ENCODE data around the gene NLRC5. TPM values are rescaled to one million over a fixed set of nuclear protein-coding genes. Genes with fewer than 3 reads are reported as not detected.
"Not testable (repeated sequence)": the region's sequence is repeated elsewhere in the genome, so short reads cannot be mapped to it uniquely, and the experiment has no call there.

Gene NLRC5
- total RNA-seq, 4 donors from 2014 or later, result 32.4 to 57.9 (median 37.1) TPM

DNA sequence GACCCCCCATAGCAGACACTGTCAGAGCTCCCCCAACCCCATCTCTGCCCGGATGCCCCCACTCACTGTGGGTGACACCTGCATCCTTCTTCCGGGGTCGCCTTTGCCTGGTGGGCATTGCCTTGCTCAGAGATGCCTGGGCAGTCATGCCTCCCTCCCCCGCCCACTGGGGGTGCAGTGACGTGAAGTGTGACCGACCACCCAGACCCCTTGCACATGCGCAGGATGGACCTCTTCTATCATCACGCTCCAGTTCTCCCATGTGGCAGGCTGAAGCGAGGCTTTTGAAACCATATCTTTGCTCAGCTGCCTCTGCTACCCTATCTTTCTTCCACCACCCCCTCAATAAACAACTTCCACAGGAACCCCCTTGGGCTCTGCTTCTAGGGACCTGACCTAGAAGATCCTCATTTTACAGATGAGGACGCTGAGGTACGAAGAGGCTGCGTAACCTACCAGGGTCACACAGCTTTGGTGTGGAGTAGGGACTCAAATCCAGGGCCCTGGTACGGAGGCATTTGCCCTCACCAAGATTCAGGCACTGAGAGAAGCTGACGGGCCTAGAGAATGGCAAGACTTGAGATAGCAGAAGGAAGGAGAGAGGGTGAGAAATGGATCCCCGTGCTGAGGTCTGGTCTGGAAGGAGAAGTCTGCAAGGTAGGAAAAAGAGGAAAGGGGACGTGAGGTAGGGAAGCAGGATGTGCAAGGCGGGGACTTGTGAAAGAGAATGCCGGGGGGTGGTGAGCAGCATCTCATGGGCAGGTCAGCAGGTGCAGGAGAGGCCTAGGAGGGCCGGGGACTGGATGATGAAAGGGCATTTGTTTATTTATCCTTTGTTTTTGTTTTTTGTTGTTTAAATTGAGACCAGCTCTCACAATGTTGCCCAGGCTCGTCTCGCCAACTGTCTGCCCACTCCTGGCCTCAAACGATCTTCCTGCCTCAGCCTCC, 14.4 kb downstream of the NLRC5 start:
- Histone ChIP-seq H3K36me3 (peaks cover 0 to 8% (median 0%) of the 10 kb centered on the region in 3 donors), H3K27ac (peak overlapping the region in 1 of 4 donors; percentile 30), H3K27me3 (no peaks in the 10 kb centered on the region), H3K4me3 (no peak overlapping the region), H3K4me1 (peaks cover 0 to 15% (median 5%) of the 10 kb centered on the region in 4 donors), H3K9me3 (no peaks in the 10 kb centered on the region)
- TF ChIP-seq POLR2A (IDR thresholded peaks at IDR 0.05) (no peak), EP300 (IDR thresholded peaks at IDR 0.05) (no peak)
- TF ChIP-seq, protein P1, sequence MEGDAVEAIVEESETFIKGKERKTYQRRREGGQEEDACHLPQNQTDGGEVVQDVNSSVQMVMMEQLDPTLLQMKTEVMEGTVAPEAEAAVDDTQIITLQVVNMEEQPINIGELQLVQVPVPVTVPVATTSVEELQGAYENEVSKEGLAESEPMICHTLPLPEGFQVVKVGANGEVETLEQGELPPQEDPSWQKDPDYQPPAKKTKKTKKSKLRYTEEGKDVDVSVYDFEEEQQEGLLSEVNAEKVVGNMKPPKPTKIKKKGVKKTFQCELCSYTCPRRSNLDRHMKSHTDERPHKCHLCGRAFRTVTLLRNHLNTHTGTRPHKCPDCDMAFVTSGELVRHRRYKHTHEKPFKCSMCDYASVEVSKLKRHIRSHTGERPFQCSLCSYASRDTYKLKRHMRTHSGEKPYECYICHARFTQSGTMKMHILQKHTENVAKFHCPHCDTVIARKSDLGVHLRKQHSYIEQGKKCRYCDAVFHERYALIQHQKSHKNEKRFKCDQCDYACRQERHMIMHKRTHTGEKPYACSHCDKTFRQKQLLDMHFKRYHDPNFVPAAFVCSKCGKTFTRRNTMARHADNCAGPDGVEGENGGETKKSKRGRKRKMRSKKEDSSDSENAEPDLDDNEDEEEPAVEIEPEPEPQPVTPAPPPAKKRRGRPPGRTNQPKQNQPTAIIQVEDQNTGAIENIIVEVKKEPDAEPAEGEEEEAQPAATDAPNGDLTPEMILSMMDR (IDR thresholded peaks at IDR 0.05), result no peak
- DNase-seq (ENCODE audit: low spot score in 2 of 2), result no peak
- WGBS, 2 donors, result 79 to 83% methylated on average over 22 of the region's 22 CpGs

DNA sequence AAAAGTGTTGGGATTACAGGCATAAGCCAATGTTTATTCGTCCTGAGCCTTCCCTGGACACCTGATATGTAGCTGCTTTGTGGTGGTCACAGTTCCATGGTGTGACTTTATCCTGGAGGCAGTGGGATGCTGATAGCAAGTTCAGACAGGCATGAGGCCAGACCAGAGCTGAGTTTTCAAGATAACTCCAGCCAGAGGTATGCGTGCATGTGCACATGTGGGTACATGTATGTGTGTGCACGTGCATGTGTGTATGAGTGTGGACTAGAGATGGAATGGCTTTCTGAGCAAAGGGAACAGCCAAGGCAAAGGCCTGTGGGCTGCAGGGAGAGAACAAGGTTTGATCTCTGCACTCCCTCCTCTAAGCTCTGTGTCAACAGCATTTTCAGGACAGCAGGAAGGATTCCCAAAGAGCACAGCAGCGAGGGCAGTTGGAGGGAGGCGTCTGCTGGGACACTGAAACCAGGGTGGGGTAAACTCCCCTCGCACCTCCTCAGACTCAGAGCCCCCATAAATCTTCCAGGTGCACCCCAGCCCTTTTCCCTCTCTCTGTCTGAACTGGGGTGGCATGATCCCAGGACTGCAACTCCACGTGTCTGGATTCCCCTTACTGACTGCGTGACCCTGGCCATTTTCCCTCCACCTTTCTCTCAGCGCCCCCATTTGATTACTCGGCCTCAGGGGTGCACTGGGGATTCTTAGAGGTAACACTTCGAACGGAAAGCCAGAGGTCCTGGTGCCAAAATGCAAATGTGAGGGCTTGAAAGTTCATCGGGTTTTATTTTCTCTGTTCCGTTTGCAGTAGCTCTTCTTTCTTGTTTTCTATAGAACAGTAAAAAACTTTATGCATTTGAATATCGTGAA, 15.3 kb downstream of the NLRC5 start:
- H3K36me3 ChIP-seq, result peaks cover 0 to 8% (median 0%) of the 10 kb centered on the region in 3 donors
- 65 to 66% methylated on average over 15 of the region's 15 CpGs for WGBS, 2 donors
- no peak overlapping the region for H3K27ac ChIP-seq
- no peak for TF ChIP-seq EP300 (IDR thresholded peaks at IDR 0.05)
- TF ChIP-seq, protein P1 (IDR thresholded peaks at IDR 0.05), result no peak
- TF ChIP-seq POLR2A (IDR thresholded peaks at IDR 0.05), result no peak
- no peak for DNase-seq (ENCODE audit: low spot score in 2 of 2)
- no peaks in the 10 kb centered on the region for H3K9me3 ChIP-seq
- H3K4me1 ChIP-seq, result peaks cover 0 to 15% (median 3%) of the 10 kb centered on the region in 4 donors
- no peaks in the 10 kb centered on the region for H3K27me3 ChIP-seq
- no peak overlapping the region for H3K4me3 ChIP-seq

DNA sequence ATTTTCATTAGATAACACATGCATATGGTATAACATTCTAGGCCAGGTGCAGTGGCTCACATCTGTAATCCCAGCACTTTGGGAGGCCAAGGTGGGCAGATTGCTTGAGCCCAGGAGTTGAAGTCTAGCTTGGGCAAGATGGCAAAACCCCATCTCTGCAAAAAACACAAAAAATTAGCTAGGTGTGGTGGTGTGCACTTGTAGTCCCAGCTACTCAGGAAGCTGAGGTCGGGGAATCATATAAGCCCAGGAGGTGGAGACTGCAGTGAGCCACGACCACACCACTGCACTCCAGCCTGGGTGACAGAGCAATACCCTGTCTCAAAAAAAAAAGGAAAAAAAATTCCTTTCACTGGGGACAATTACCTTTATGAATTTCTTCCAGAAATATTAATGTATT, 16.2 kb downstream of the NLRC5 start:
- H3K4me3 ChIP-seq; H3K27ac ChIP-seq; H3K4me1 ChIP-seq; H3K9me3 ChIP-seq; H3K27me3 ChIP-seq; DNase-seq (ENCODE audit: low spot score in 2 of 2); H3K36me3 ChIP-seq: not testable (repeated sequence)
- 64 to 84% methylated on average over 2 of the region's 2 CpGs for WGBS, 2 donors

- Histone ChIP-seq H3K9me3 (no peaks in the 10 kb centered on the region), H3K4me1 (no peaks in the 10 kb centered on the region), H3K36me3 (peaks cover 0 to 8% (median 0%) of the 10 kb centered on the region in 3 donors), H3K27me3 (no peaks in the 10 kb centered on the region), H3K27ac (no peak overlapping the region), H3K4me3 (no peak overlapping the region)
- TF ChIP-seq EP300 (IDR thresholded peaks at IDR 0.05), result no peak
- TF ChIP-seq, protein P1 (IDR thresholded peaks at IDR 0.05), result no peak
- TF ChIP-seq POLR2A (IDR thresholded peaks at IDR 0.05), result no peak
- WGBS, 2 donors, result 82 to 83% methylated on average over 5 of the region's 5 CpGs
- DNase-seq (ENCODE audit: low spot score in 2 of 2), result no peak
Measured at GRCh38 chr16:57007050-57007449, 17.7 kb downstream of the NLRC5 start.

GRCh38 chr16:57007530-57007929, 18.2 kb downstream of the NLRC5 start:
- no peaks in the 10 kb centered on the region for H3K27me3 ChIP-seq
- H3K36me3 ChIP-seq, result peaks cover 0 to 8% (median 0%) of the 10 kb centered on the region in 3 donors
- no peaks in the 10 kb centered on the region for H3K4me1 ChIP-seq
- no peak overlapping the region for H3K4me3 ChIP-seq
- no peak for DNase-seq (ENCODE audit: low spot score in 2 of 2)
- no peaks in the 10 kb centered on the region for H3K9me3 ChIP-seq
- 74 to 78% methylated on average over 3 of the region's 3 CpGs for WGBS, 2 donors
- no peak overlapping the region for H3K27ac ChIP-seq
- TF ChIP-seq EP300 (IDR thresholded peaks at IDR 0.05) (no peak), POLR2A (IDR thresholded peaks at IDR 0.05) (no peak)
- TF ChIP-seq, protein P1 (IDR thresholded peaks at IDR 0.05), result no peak

All from tibial nerve (tissue), 4 donors.